IgD-negative memory B cell (primary cell): Measurements from ENCODE around the gene CRIP2. TPM values are rescaled to one million over a fixed set of nuclear protein-coding genes. Genes with fewer than 3 reads are reported as not detected.
A peak's percentile ranks its signal among the peaks of the same experiment; 100 is the strongest.

ENCODE experiments used
- H3K27ac Mint-ChIP-seq, 3 donors: one replicate each; pipeline ENCODE4 v1.8.0; 2020 to 2022; ENCODE audit warnings: mild to moderate bottlenecking in 3 of 3, mixed read lengths in 3 of 3, moderate library complexity in 1 of 3
- H3K27me3 Mint-ChIP-seq: one replicate; pipeline ENCODE4 v1.8.0; 2021; ENCODE audit warnings: mixed read lengths
- H3K36me3 Mint-ChIP-seq: one replicate; pipeline ENCODE4 v1.8.0; 2020; ENCODE audit warnings: mild to moderate bottlenecking, mixed read lengths
- H3K4me1 Mint-ChIP-seq, 3 donors: one replicate each; pipeline ENCODE4 v1.8.0; 2020 to 2022; ENCODE audit warnings: mixed read lengths in 3 of 3, mild to moderate bottlenecking in 1 of 3
- H3K4me3 Mint-ChIP-seq, 4 donors: one replicate each; pipeline ENCODE4 v1.8.0; 2020 to 2022; ENCODE audit warnings: mild to moderate bottlenecking in 4 of 4, mixed read lengths in 4 of 4, moderate library complexity in 3 of 4
- H3K9me3 Mint-ChIP-seq, 3 donors: one replicate each; pipeline ENCODE4 v1.8.0; 2020 to 2021; ENCODE audit warnings: mixed read lengths in 3 of 3, mild to moderate bottlenecking in 1 of 3
- polyA plus RNA-seq: library from polyadenylated mRNA; unstranded; fragments of 300-500 nt; fragmentation: Illumina TruSeq; gene quantifications from one replicate; pipeline ENCODE4 v1.2.3, GENCODE V29; 2021

The CRIP2 gene
- 70.8 TPM for polyA plus RNA-seq

DNA sequence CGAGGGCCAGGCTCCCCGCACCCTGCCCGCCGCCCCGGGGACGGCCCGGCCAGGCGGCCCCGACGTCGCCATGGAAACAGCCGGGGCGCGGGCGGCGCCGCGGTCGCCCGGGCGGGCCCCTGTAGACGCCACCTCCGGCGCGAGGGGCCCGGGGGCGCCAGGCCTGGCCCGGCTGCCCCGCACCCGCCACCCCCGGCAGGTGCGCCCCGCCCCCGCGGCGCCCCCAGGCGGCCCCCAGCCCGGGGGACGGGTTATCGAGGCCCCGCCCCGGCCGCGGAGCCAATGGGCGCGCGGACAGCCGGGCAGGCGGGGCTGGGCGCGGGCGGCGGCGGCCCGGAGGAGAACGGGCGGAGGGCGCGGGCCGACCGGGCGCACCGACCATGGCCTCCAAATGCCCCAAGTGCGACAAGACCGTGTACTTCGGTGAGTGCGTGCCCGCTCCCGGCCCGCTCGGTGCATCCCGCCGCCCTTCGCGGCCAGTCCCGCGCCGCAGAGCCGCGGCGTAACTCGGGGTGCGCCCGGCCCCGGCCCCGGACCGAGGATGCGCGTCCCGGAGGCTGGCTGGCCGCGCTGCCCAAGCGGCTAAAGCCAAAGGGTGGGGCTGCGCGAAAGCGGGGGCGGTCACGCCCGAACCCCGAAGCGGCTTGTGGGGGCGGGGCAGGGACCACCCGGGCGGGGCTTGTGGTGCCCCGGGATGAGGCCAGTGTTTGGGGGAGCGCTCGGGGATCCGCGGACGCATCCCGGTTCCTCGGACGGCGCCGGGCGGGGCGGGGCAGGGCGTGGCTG, at the start of gene CRIP2:
TSS of gene CRIP2 (plus strand) at position 339 of the 786 bp plus-strand sequence. CDS start at position 381, 42 bp downstream.
- Mint-ChIP-seq H3K27me3 (peaks cover 7% of the 10 kb centered on the region), H3K4me3 (peak within 1 kb of the TSS; percentile 78 to 93 (median 84)), H3K4me1 (peaks cover under 1 to 7% (median 2%) of the 10 kb centered on the region in 3 donors), H3K27ac (peak within 1 kb of the TSS; percentile 35 to 97 (median 86)), H3K36me3 (no peaks in the 10 kb centered on the region), H3K9me3 (no peaks in the 10 kb centered on the region)

- Mint-ChIP-seq H3K27me3 (no peaks in the 10 kb centered on the region), H3K36me3 (peaks cover 3% of the 10 kb centered on the region), H3K9me3 (no peaks in the 10 kb centered on the region), H3K27ac (no peak overlapping the region), H3K4me1 (peaks cover 12 to 26% (median 20%) of the 10 kb centered on the region in 3 donors), H3K4me3 (no peak overlapping the region)
Measured at GRCh38 chr14:105424861-105425260, 49.8 kb upstream of the CRIP2 start.

GRCh38 chr14:105425823-105426247, 48.8 kb upstream of the CRIP2 start:
- no peaks in the 10 kb centered on the region for H3K27me3 Mint-ChIP-seq

GRCh38 chr14:105426416-105427130, 48.0 kb upstream of the CRIP2 start:
- Mint-ChIP-seq H3K9me3 (no peaks in the 10 kb centered on the region), H3K36me3 (peaks cover 3% of the 10 kb centered on the region), H3K4me3 (no peak overlapping the region), H3K27me3 (no peaks in the 10 kb centered on the region), H3K27ac (no peak overlapping the region), H3K4me1 (peaks cover 12 to 21% (median 18%) of the 10 kb centered on the region in 3 donors)

More at GRCh38 chr14:105425823-105426247, 48.8 kb upstream of the CRIP2 start:
- no peak overlapping the region for H3K4me3 Mint-ChIP-seq
- peaks cover 3% of the 10 kb centered on the region for H3K36me3 Mint-ChIP-seq
- H3K27ac Mint-ChIP-seq = no peak overlapping the region
- no peaks in the 10 kb centered on the region for H3K9me3 Mint-ChIP-seq
- peaks cover 12 to 24% (median 18%) of the 10 kb centered on the region in 3 donors for H3K4me1 Mint-ChIP-seq

- H3K4me3 Mint-ChIP-seq = no peak overlapping the region
- H3K27ac Mint-ChIP-seq = no peak overlapping the region
- peaks cover 5 to 13% (median 11%) of the 10 kb centered on the region in 3 donors for H3K4me1 Mint-ChIP-seq
- no peaks in the 10 kb centered on the region for H3K27me3 Mint-ChIP-seq
- peaks cover 3% of the 10 kb centered on the region for H3K36me3 Mint-ChIP-seq
- H3K9me3 Mint-ChIP-seq = no peaks in the 10 kb centered on the region
Measured at GRCh38 chr14:105427412-105427811, 47.2 kb upstream of the CRIP2 start.

DNA sequence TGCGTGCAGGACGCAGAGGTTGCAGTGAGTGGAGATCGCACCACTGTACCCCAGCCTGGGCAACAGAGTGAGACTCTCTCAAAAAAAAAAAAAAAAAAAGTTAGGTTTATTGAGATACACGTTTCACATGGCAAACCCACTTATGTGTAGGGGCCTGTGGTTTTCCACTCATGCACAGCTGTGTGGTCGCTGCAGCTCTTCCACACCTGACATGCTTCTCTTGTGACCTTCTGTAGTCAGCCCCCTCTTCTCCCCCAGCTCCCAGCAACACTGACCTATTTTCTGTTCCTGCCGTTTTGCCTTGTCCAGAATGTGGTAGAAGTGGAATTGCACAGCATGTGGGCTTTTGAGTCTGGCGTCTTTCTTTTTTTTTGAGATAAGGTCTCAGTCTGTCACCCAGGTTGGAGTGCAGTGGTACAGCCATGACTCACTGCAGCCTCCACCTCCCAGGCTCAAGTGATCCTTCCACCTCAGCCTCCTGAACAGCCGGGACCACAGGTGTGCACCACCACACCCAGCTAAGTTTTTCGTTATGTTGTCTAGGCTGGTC, 46.6 kb upstream of the CRIP2 start:
- Mint-ChIP-seq H3K27ac (peak overlapping the region in 1 of 3 donors; percentile 39), H3K4me1 (peaks cover 0 to 8% (median 7%) of the 10 kb centered on the region in 3 donors), H3K27me3 (no peaks in the 10 kb centered on the region), H3K4me3 (no peak overlapping the region), H3K36me3 (peaks cover 3% of the 10 kb centered on the region), H3K9me3 (no peaks in the 10 kb centered on the region)

- Mint-ChIP-seq H3K27me3 (no peaks in the 10 kb centered on the region), H3K36me3 (peaks cover 3% of the 10 kb centered on the region), H3K4me1 (peaks cover 3 to 10% (median 9%) of the 10 kb centered on the region in 3 donors), H3K27ac (no peak overlapping the region), H3K4me3 (no peak overlapping the region), H3K9me3 (no peaks in the 10 kb centered on the region)
Measured at GRCh38 chr14:105430042-105430441, 44.6 kb upstream of the CRIP2 start.

DNA sequence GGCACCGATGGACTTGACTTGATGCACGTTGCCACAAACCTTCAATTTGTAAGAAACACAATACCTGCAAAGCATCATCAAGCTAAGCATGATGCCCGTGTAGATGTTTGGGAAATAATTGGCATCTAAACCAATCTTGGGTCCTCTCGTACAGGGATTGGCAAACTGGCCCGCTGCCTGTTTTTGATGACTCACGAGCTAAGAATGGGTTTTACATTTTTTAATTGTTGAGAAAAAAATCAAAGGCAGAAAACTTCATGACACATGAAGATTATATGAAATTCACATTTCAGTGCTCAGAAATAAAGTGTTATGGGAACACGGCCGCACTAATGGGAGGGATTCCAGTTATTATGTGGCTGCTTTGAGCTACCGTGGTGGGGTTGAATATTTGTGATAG, 44.1 kb upstream of the CRIP2 start:
- Mint-ChIP-seq H3K4me1 (peaks cover 3 to 12% (median 11%) of the 10 kb centered on the region in 3 donors), H3K27ac (no peak overlapping the region)

GRCh38 chr14:105431256-105431655, 43.4 kb upstream of the CRIP2 start:
- Mint-ChIP-seq H3K4me1 (peaks cover 3 to 17% (median 14%) of the 10 kb centered on the region in 3 donors), H3K36me3 (peaks cover 5% of the 10 kb centered on the region), H3K4me3 (no peak overlapping the region), H3K27ac (no peak overlapping the region), H3K9me3 (no peaks in the 10 kb centered on the region), H3K27me3 (no peaks in the 10 kb centered on the region)

More for the DNA sequence above, 44.1 kb upstream of the CRIP2 start:
- Mint-ChIP-seq H3K27me3 (no peaks in the 10 kb centered on the region), H3K4me3 (no peak overlapping the region), H3K9me3 (no peaks in the 10 kb centered on the region), H3K36me3 (peaks cover 5% of the 10 kb centered on the region)

GRCh38 chr14:105432657-105433056, 42.0 kb upstream of the CRIP2 start:
- H3K9me3 Mint-ChIP-seq = no peaks in the 10 kb centered on the region
- H3K36me3 Mint-ChIP-seq = peaks cover 2% of the 10 kb centered on the region
- no peak overlapping the region for H3K4me3 Mint-ChIP-seq
- H3K27ac Mint-ChIP-seq = no peak overlapping the region
- H3K4me1 Mint-ChIP-seq = peaks cover 3 to 16% (median 14%) of the 10 kb centered on the region in 3 donors
- no peaks in the 10 kb centered on the region for H3K27me3 Mint-ChIP-seq

- H3K4me3 Mint-ChIP-seq = no peak overlapping the region
- no peaks in the 10 kb centered on the region for H3K9me3 Mint-ChIP-seq
- H3K36me3 Mint-ChIP-seq = peaks cover 2% of the 10 kb centered on the region
- peaks cover 3 to 14% (median 11%) of the 10 kb centered on the region in 3 donors for H3K4me1 Mint-ChIP-seq
- H3K27ac Mint-ChIP-seq = no peak overlapping the region
- no peaks in the 10 kb centered on the region for H3K27me3 Mint-ChIP-seq
Measured at GRCh38 chr14:105433161-105433605, 41.4 kb upstream of the CRIP2 start.

DNA sequence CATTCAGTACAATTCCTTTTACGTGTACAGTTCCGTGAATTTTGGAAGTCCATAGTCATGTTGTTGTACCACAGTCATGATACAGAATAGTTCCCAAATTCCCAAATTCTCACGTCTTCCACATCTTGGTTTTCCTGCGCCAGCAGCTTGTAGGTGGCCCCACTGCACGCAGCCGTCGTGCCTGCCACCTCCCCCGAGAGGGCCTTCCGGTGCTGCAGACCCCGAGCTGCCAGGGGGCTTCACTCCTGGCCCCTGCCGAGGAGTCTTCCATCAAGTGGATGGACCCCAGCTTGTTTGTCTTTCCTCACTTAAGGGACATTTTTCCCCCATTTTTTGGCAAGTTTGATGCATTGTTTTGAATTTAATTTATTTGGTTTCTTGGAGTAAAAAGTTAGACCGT, 38.2 kb upstream of the CRIP2 start:
- Mint-ChIP-seq H3K9me3 (no peaks in the 10 kb centered on the region), H3K27me3 (no peaks in the 10 kb centered on the region), H3K4me1 (peaks cover 3 to 12% (median 7%) of the 10 kb centered on the region in 3 donors)

GRCh38 chr14:105436891-105437722, 37.5 kb upstream of the CRIP2 start:
- peaks cover 2% of the 10 kb centered on the region for H3K36me3 Mint-ChIP-seq
- peak overlapping the region in 2 of 3 donors; percentile 27 to 78 for H3K27ac Mint-ChIP-seq
- H3K9me3 Mint-ChIP-seq = no peaks in the 10 kb centered on the region
- peak overlapping the region in 1 of 4 donors; percentile 35 for H3K4me3 Mint-ChIP-seq
- H3K27me3 Mint-ChIP-seq = no peaks in the 10 kb centered on the region
- peaks cover 3 to 14% (median 9%) of the 10 kb centered on the region in 3 donors for H3K4me1 Mint-ChIP-seq

More for the DNA sequence above, 38.2 kb upstream of the CRIP2 start:
- Mint-ChIP-seq H3K36me3 (peaks cover 2% of the 10 kb centered on the region), H3K4me3 (no peak overlapping the region), H3K27ac (peak overlapping the region in 1 of 3 donors; percentile 27)
